ENCODE data around the gene FABP1.

The FABP1 gene

DNA sequence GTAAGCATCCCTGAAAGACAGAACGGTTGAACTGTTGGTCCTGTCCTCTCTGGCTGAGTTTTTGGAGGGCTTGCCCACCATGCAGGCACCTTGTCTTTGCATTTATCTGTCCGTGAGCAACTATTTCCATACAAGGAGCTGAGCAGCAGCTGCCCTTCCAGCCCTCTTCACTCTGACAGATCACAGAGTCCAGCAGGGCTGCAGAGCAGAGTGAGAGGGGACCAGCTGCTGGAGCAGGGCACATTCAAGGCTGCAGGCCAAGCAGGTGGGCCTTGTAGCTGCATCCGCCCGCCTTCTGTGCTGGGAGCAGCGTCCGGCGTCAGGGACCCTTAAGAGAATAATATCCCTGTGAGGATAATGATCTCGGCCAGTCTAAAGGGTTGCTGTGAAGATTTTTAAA lies 50.8 kb downstream of the FABP1 start:
- DNase-seq = no peak

DNA sequence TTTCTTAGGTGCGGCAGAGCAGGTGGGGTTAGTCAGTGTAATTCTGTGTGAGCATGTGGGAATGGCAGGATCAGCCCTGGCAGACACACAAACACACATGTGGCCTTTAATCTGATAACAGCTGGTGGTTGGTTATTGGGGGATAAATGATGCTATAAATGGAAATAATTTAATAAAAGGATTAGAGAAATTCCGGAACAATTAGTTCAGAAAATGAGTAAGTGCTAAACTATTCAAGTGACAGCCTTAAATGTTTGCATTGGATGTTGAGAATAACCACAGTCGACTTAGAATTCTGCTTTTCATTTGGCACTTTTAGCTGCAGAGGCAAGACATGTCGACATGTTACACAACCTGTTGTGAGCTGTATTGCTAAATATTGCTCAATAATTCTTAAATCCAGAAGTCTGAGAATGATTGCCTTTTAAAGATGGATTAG lies 53.0 kb downstream of the FABP1 start:
- DNase-seq = no peak

- no peak for DNase-seq
Observed at GRCh38 chr2:88074150-88074549, 53.7 kb downstream of the FABP1 start.

Measured in T-helper 2 cell (primary cell).